GM21367 (cell line): ENCODE results near the gene YARS1.

Source experiments
- ATAC-seq: cut with Tn5 transposase; IDR thresholded peaks from one replicate; pipeline ENCODE4 v1.9.1; 2021; ENCODE audit not compliant: unreplicated experiment

YARS1 gene

DNA sequence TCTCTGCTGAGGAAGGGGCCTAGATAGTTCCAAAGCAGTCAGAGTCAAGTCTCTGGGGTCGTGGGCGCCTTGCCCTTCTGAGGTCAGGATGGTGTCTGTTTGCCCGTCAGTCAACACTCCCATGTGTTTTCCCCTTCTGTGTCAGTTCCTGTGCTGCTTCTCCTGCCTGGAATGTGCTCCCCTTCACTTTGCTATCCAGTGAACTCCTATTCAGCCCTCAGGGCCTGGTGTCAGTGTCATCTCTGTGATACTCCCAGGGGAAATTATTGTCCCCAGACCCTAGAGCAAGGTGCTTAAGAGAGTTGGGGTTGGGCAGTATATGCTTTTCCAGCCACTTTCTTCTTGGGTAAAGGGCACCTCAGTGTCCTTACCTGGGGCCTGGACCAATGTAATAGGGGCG is 68.8 kb downstream of the YARS1 start:
- no peak for ATAC-seq

DNA sequence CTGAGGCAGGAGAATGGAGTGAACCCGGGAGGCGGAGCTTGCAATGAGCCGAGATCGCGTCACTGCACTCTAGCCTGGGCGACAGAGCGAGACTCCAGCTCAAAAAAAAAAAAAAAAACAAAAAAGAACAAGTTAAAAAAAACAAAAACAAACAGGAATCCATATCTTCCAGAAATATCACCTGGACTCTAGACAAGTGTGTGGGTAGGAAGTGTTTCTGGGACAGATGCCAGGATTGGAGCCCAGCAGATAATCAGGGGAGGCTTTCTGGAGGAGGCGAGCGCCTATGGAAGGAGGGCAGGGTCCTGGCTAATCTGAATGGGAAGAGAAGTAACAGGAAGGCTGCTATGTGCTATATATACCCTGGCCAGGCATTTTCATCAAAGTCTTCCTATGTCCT is 71.0 kb downstream of the YARS1 start:
- no peak for ATAC-seq

DNA sequence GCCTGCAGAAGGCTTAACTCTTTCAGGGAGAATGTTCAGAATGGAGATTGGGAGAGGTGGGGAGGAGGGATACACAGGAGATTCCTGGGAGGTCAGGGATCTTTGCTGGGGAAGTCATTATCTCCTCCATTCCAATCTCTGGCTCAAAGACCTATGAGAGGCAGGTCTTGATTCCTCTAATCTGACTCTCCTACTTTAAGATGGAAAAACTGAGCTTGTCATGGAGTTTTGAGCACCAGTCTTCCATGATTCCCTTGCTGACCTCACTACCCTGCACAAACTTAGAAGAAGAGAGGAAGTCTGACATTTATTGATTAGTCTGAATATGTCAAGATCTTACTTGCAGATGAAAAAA is 73.1 kb downstream of the YARS1 start:
- no peak for ATAC-seq

DNA sequence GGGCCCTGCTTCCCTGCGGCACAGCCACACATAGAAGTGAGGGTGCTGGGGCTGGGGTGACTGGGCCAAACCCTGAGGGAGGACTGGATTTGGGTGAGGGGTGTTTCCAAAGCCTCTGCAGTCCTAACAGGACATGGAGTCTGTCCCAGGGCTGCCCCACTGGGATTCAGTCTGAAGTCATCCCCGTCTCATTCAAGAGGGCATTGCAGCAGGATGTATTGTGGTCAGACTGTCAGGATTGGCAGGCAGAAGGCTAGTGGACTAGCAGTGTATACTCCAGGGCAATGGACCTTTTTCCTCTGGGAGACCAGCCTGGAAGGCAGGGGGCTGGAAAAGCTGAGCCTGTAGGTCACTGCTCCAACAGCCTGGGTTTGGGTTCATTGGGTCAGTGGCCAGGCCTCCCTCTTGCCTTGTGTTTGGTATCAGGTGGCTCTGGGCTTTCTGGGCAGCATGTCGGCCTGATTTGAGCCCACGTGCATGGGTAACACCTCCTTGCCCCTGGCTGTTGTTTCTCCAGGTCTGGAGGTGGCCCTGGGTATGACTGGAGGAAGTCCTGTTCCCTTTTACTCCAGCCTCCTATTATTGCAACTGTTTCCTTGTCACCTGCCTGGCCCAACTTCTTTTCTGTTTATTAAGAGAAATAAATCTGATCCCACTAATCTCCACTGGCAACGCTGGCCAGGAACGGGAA is 73.6 kb downstream of the YARS1 start:
- ATAC-seq = no peak

DNA sequence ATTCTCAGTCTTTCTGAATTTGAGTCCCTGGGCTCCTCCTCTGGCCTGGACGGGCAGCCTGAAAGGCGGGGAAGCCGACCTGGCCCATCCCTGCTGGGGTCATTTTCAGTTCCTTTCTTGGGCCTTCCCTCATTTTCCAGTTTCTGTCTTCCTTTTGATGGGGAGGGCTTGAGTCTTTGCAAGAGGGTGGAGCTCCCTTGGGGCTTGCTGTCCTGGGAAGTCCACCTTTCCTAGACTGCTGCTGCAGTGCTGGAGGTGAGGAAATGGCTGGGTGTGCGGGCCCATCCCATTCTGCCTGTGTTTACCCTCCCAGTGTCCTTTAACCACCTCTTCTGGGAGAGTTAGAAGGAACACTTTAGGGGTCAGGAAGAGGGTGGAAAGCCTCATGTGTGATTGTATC is 74.2 kb downstream of the YARS1 start:
- no peak for ATAC-seq

DNA sequence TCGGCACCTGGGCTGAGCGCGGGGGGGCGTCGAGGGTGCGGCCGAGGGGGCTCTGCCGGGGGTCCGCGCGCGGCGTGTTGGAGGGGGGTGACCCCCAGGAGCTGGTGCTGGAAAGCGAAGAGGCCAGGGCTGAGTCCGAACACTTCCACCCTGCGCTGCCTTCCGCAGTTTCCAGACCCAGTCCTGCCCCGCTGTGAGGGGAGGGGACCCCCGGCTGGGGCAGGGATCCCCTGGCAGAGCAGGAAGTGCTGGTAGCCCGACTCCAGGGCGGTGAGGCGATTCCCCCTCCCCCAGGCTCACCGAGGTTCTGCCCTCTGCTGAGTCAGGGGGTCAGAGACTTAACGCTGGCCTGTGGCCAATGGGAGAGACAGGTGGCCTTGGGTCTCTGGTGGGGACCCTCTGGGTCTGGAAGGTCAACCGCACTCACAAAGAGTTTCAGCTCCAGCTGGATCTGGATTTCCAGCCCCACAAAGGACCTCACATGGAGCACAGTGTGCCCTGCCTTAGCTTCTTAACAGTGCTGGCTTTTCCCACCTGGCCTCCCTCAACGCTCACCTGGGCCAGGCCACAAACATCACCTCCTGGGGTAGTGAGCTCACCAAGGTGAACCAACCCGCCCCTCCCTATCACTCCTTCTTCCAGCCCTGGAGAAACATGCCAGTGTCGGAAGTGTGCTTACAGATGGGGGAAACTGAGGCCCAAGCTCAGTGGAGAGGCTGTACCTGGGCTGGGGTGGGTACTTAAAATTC is 74.8 kb downstream of the YARS1 start:
- no peak for ATAC-seq

DNA sequence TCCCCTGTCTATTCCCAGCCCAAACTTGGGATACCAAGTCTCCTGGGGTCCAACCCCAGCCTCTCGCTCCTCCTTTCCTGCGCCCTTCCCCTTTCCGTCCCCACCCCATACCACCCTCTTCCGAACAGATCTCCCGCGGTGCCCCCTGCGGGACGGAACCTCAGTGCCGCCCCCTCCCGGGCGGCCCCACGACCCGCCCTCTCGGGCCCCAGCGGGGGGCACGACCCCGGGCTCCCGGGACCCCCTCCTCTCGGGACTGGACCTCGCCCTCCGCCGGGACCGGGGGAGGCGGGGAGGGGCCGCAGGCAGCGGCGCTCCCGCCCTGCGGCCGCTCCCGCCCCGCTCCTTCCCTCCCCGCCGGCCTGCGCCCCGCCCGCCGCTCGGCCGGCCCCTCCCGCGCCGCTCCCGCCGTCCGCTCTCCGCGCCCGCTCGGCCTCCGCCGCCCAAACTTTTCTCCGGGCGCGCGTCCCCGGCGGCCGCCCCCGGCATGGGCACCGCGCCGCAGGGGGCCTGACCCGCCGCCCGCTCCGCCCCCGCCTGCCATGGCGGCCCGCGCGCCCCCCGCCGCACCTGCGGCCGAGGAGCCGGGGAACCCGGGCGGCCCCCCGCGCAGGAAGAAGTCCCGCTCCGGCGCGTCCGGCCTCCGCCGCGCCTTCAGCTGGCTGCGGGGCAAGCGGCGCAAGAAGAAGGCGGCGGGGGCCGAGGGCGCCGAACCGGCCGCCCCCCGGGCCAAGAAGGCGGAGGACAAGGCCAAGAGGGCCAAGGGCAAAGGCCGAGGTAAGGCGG is 75.6 kb downstream of the YARS1 start:
- ATAC-seq = no peak

DNA sequence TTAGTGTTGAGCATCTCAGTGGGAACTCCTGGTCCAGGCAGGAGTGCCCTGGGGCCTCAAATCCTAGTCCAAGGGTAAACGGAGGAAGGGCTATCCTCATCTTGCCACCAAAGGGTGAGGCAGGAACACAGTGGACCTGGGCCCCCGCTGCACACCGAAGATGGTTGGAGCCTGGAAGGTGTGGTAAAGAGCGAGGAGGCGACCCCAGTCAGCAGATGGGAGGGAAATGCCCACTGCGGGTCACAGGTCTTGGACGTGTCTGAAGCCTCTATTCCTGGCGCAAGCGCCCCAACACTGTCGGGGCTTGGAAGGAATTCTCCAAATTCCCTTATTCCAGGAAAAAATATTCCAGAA is 76.1 kb downstream of the YARS1 start:
- no peak for ATAC-seq

DNA sequence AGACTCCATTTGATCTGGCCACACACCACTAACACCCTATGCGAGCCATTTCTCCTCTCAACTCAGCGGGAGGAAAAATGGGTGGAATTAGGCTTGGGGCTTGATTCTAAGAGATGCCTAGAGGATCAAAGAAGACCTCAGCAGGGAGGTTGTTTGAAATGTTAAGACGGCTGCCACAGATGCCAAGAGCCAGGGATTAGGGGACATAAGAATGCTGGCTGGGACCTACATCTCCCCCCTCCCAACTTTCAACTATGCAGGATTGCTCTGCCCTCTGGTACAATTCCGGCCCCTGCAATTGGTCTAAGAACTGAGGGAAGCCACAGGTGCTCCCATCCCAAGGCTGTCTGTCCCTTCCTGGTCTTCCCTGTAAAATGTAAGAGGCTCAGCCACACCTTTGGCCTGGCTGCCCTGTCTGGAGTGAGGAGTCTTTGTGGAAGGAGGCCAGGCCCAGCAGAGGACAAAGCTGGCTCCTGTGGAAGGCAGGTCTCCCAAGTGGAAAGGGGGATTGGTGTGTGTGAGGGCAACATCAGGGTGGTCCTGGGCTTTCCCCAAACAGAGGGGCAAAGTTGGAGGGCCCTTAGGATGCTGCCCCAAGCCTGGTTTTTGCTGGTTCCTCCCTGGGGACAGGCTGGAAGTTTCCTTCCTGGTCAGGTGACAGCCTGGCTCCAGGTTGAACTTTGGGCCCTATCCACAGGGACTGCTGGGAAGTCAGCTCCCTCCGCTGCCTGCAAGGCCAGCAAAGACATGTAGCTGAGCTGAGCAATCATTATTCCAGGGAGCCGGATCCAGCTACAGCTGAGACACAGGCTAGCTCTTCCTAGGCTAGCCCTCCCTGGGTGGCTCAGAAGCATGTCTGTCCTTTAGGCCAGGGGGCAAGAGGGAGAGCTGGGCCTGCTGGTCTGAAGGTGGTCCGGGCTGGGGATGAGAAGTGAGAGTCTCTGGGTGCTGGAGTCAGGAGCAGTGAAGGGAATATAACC is 80.1 kb downstream of the YARS1 start:
- ATAC-seq = no peak

DNA sequence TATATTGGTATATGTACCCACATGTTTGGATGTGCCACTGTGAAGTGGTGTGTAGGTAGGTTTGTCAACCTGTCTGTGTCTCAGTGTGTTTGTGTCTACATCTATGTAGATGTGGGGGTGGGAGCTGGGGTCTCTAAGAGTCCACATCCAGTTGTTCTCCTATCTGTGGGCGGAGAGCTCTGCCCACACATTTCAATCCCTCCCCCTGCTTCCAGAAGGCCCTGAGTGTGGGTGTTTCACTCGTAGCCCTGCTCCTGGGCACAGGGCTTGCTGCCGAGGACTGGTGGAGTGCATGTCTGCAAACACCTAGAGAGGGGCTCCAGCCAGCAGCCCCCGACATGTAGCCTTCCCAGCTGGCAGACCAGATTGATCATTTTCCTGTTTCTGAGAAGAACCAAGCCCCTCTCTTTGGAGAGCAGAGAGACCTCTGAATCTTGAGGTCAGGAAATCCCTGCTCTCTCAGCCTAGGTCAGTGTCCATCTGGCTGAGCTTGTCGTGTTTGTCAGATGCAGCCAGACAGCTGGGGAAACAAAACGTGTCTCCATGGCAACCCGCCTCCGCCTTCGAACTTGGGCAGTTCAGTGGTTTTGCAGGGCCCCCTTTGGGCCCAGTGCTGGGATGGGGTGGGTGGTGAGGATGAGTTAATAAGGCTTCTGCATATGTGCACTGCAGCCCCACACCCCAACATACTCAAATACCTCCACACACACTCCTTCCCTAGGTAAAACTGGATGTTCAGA is 83.4 kb downstream of the YARS1 start:
- ATAC-seq = no peak

DNA sequence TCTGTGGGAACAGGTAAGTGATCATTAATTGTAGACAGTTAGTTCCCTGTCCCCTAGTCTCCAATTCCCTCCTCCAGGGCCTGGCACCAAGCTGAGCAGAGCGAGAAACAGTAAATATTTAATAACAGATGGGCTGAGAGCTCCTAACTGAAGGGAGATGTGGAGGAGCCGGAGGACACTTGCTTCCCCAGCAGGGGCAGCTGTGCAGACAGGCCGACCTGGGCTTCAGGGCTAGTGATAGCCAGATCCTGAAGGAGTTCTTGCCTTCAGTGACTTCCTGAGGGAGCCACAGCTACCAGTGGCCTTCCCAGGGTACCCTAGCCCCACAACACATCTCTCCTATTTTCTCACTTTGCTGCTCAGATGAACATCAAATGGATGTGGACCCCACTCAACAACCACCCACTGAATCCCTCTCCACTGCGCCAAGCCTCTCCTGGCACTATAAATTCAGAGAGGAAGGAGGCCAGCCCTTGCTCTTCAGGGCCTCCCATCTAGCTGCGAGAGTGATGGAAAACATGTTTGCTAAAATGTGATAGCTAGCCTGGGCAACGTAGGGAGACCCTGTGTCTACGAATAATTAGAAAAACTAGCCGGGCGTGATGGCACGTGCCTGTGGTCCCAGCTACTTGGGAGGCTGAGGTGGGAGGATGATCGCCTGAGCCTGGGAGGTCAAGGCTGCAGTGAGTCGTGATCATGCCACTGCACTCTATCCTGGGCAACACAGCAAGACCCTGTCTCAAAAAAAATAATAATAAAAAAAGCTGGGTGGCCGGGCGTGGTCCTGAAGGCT is 87.7 kb downstream of the YARS1 start:
- no peak for ATAC-seq

DNA sequence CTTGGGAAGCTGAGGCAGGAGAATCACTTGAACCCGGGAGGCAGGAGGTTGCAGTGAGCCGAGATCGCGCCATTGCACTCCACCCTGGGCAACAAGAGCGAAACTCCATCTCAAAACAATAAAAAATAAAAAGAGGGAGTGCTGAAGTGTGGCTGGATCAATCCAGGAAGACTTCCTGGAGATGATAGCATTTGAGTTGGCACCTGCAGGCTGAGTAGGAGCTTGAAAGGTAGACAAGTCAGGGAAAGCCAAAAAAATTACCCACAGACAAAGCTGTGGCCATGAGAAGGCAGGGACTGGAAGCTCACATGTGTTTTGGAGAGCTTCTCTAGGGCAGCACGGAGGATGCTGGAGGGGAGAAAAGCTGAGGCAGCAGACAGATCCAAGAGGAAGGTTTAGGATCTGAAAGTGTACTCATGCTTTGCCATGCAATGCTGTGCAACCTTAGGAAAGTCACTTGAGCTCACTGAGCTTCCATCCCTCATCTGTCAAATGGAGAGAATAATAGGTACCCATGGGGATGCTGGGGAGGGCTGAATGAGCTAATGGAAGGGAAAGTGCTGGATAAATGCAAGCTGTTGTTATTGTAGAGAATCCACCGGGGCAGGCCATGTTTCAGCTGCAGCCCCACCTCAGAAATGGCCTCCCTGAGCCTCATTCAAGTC is 88.6 kb downstream of the YARS1 start:
- ATAC-seq = no peak

DNA sequence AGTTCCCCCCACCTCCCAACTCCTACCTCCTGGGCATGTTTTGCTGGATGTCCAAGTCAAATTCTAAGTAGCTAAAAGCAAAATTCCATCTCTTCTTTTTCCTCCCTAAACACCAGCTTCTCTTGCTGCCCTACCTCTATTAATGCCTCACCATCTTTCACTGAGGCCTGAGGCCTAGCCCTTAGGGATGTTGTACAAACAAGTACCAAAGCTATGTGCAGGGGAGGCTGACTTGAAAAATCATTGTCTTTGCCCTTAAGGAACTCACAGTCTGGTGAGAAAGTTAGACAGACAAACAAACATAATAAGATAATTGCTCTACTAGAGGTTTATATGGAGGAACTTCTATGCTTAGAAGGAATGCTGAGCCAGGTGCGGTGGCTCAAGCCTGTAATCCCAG is 89.3 kb downstream of the YARS1 start:
- no peak for ATAC-seq

DNA sequence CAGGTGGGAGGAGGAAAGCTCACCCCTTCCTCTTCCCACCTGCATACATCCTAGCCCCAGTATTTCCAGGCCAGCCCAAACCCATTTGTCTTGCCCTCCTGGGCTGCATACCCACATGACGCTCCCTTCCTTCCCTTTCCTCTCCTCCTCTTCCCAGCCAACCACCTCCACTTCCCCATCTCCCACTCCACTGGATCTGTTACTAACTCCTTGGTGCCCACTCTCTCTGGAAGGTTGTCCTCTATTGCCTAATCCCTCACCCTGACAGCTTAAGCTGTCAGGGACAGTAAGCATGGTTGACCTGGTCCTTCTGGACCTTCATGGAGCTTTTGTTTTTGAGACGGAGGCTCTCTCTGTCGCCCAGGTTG is 91.6 kb downstream of the YARS1 start:
- ATAC-seq = no peak
